ENCODE measurements around the gene USP12.

GRCh38 chr13:27183561-27184147 is 12.0 kb upstream of the USP12 start:
- TF ChIP-seq CTCF (IDR thresholded peaks at IDR 0.05), result no peak
- TF ChIP-seq POLR2A (IDR thresholded peaks at IDR 0.05), result no peak

Measured in Peyer's patch (tissue), 4 donors.